ENCODE data around the gene MITF. TPM values are rescaled to one million over a fixed set of nuclear protein-coding genes. Genes with fewer than 3 reads are reported as not detected.

The MITF gene
- total RNA-seq, 1 experiment from 2014 or later = 1.9 TPM

DNA sequence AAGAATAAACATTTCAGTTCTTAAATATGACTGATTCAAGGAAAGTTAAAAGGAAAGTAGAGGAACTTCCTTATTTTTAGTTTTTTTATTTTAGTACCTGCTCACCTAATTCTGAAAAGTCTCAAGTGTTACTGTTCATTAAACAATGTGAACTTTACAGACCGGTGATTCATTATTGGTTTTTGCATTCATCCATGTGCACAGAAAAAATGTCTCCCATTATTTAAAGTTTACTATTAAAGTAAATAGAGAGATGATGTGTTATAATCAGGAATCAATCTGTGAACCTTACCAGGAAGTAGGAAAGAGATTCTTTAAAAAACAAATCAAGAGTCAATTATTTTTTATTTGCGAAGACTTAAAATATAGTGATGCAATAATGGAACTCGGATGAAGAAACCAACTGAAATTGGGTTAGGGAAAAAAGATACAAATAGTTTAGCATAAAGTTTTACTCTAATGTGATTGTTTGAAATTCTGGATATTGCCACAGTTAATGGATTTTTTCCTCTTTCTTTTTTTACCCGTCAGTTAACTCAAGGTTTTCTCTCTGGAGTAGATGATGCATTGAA lies 140.9 kb downstream of the MITF start:
- Histone ChIP-seq H3K27me3 (ENCODE audit: insufficient read depth, low read length) (no peaks in the 10 kb centered on the region), H3K79me2 (ENCODE audit: insufficient read depth, low read length) (no peaks in the 10 kb centered on the region), H3K9me3 (ENCODE audit: control insufficient read depth in 1 of 2, insufficient read depth in 1 of 2, low read depth in 1 of 2, low read length in 2 of 2) (no peaks in the 10 kb centered on the region), H3K4me2 (ENCODE audit: low read length) (no peak overlapping the region), H3K27ac (ENCODE audit: low read depth, low read length) (no peak overlapping the region), H3K9me2 (ENCODE audit: insufficient read depth) (no peaks in the 10 kb centered on the region), H3K9ac (ENCODE audit: low read length) (no peak overlapping the region), H3K4me3 (replicated peaks in 1 of 2; ENCODE audit: low read depth in 1 of 2, low read length in 2 of 2) (no peak overlapping the region), H3K4me1 (ENCODE audit: control insufficient read depth in 1 of 2, insufficient read depth in 2 of 2, low read length in 2 of 2) (no peaks in the 10 kb centered on the region), H4K20me1 (ENCODE audit: insufficient read depth) (no peaks in the 10 kb centered on the region), H2AFZ (ENCODE audit: low read depth, low read length, poor library complexity, severe bottlenecking) (no peak overlapping the region), H3K36me3 (ENCODE audit: control insufficient read depth in 1 of 2, insufficient read depth in 2 of 2, low read length in 2 of 2) (no peaks in the 10 kb centered on the region)
- ChIA-PET CTCF (no interaction called here), RAD21 (ENCODE audit: low non-redundant PET in 1 of 2, low total read pairs in 2 of 2, uncharacterized antibody in 2 of 2, unreplicated experiment in 2 of 2) (no interaction called here), POLR2A (no interaction called here)
- no peak for ATAC-seq
- DNase-seq (ENCODE audit: low read depth, low spot score) = no peak
- BruUV-seq (replicated peaks) = no TSS peak
- no peak for TF ChIP-seq SRF (IDR thresholded peaks at IDR 0.05; ENCODE audit: low read depth)
- no peak for TF ChIP-seq SIN3A (IDR thresholded peaks at IDR 0.05; ENCODE audit: low read depth)
- TF ChIP-seq TCF7L2 (IDR thresholded peaks at IDR 0.05; ENCODE audit: borderline replicate concordance, extremely low read depth, insufficient read depth, insufficient read length) = no peak
- no peak for TF ChIP-seq ELF1 (IDR thresholded peaks at IDR 0.05; ENCODE audit: borderline replicate concordance, low read depth)
- no peak for TF ChIP-seq EZH2 (IDR thresholded peaks at IDR 0.05)
- TF ChIP-seq POLR2AphosphoS5 (IDR thresholded peaks at IDR 0.05; ENCODE audit: low read depth, low read length) = no peak
- TF ChIP-seq RAD21 (IDR thresholded peaks at IDR 0.05; ENCODE audit: low read depth) = no peak
- intact Hi-C loops (cut with micrococcal nuclease) = no loop called here

- H3K4me1 ChIP-seq (ENCODE audit: control insufficient read depth in 1 of 2, insufficient read depth in 2 of 2, low read length in 2 of 2) = no peaks in the 10 kb centered on the region
- intact Hi-C loops (cut with micrococcal nuclease) = no loop called here
- no TSS peak for BruUV-seq (replicated peaks)
- TF ChIP-seq REST (IDR thresholded peaks at IDR 0.05; ENCODE audit: low read depth) = no peak
- no peak for TF ChIP-seq EZH2phosphoT487 (IDR thresholded peaks at IDR 0.05; ENCODE audit: borderline replicate concordance)
- TF ChIP-seq JUND (IDR thresholded peaks at IDR 0.05) = no peak
- TF ChIP-seq SRF (IDR thresholded peaks at IDR 0.05; ENCODE audit: low read depth) = no peak
- no peak for TF ChIP-seq EZH2 (IDR thresholded peaks at IDR 0.05)
- TF ChIP-seq, protein P1, sequence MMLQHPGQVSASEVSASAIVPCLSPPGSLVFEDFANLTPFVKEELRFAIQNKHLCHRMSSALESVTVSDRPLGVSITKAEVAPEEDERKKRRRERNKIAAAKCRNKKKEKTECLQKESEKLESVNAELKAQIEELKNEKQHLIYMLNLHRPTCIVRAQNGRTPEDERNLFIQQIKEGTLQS (IDR thresholded peaks at IDR 0.05) = no peak
- TF ChIP-seq CBX3 (IDR thresholded peaks at IDR 0.05; ENCODE audit: low read depth) = no peak
- TF ChIP-seq, protein P2, sequence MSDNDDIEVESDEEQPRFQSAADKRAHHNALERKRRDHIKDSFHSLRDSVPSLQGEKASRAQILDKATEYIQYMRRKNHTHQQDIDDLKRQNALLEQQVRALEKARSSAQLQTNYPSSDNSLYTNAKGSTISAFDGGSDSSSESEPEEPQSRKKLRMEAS (IDR thresholded peaks at IDR 0.05) = no peak
- no peak for TF ChIP-seq YY1 (IDR thresholded peaks at IDR 0.05; ENCODE audit: extremely low read depth, insufficient replicate concordance, low read depth, low read length)
- TF ChIP-seq RAD21 (IDR thresholded peaks at IDR 0.05; ENCODE audit: low read depth) = no peak
- TF ChIP-seq ELF1 (IDR thresholded peaks at IDR 0.05; ENCODE audit: borderline replicate concordance, low read depth) = no peak
- TF ChIP-seq ZBTB33 (IDR thresholded peaks at IDR 0.05; ENCODE audit: extremely low read depth, insufficient replicate concordance, low read length) = no peak
Measured at GRCh38 chr3:69881051-69881450, 141.8 kb downstream of the MITF start.

More at GRCh38 chr3:69881051-69881450, 141.8 kb downstream of the MITF start:
- no peaks in the 10 kb centered on the region for H3K79me2 ChIP-seq (ENCODE audit: insufficient read depth, low read length)
- no peak overlapping the region for H3K9ac ChIP-seq (ENCODE audit: low read length)
- CTCF ChIA-PET = no interaction called here
- H3K4me2 ChIP-seq (ENCODE audit: low read length) = no peak overlapping the region
- H3K36me3 ChIP-seq (ENCODE audit: control insufficient read depth in 1 of 2, insufficient read depth in 2 of 2, low read length in 2 of 2) = no peaks in the 10 kb centered on the region
- H3K4me3 ChIP-seq (replicated peaks in 1 of 2; ENCODE audit: low read depth in 1 of 2, low read length in 2 of 2) = no peak overlapping the region
- H3K27ac ChIP-seq (ENCODE audit: low read depth, low read length) = no peak overlapping the region
- no peak for ATAC-seq
- H3K9me3 ChIP-seq (ENCODE audit: control insufficient read depth in 1 of 2, insufficient read depth in 1 of 2, low read depth in 1 of 2, low read length in 2 of 2) = no peaks in the 10 kb centered on the region
- no peaks in the 10 kb centered on the region for H3K9me2 ChIP-seq (ENCODE audit: insufficient read depth)
- no peaks in the 10 kb centered on the region for H3K27me3 ChIP-seq (ENCODE audit: insufficient read depth, low read length)
- no peak overlapping the region for H2AFZ ChIP-seq (ENCODE audit: low read depth, low read length, poor library complexity, severe bottlenecking)
- POLR2A ChIA-PET = no interaction called here
- RAD21 ChIA-PET (ENCODE audit: low non-redundant PET in 1 of 2, low total read pairs in 2 of 2, uncharacterized antibody in 2 of 2, unreplicated experiment in 2 of 2) = no interaction called here
- no peak for DNase-seq (ENCODE audit: low read depth, low spot score)
- no peaks in the 10 kb centered on the region for H4K20me1 ChIP-seq (ENCODE audit: insufficient read depth)

All from HCT116 (cell line).